Astrocyte (in vitro differentiated cells and primary cell): ENCODE results near the gene AP5Z1. TPM values are rescaled to one million over a fixed set of nuclear protein-coding genes. Genes with fewer than 3 reads are reported as not detected.

ENCODE experiments used
- DNase-seq: peaks from one replicate; pipeline ENCODE4 v3.0.0-alpha.2; 2010; ENCODE audit warnings: low read depth
- FAIRE-seq: peaks from 2 replicates; lab custom pipeline; 2011; peaks lifted over from hg19 to GRCh38; lab: Jason Lieb, UNC
- H2AFZ ChIP-seq: 2 replicates; pipeline ENCODE4 v1.6.0; 2012; ENCODE audit warnings: low read depth, low read length, inconsistent platforms
- H3K27ac ChIP-seq: 2 replicates; pipeline ENCODE4 v1.5.1; 2011; ENCODE audit warnings: low read depth, low read length, inconsistent platforms
- H3K27me3 ChIP-seq: 2 replicates; pipeline ENCODE4 v1.6.0; 2011; ENCODE audit warnings: low read length, inconsistent platforms; ENCODE audit not compliant: insufficient read depth
- H3K36me3 ChIP-seq: 2 replicates; pipeline ENCODE4 v1.5.1; 2011; ENCODE audit warnings: low read length, inconsistent platforms; ENCODE audit not compliant: insufficient read depth
- H3K4me1 ChIP-seq: 2 replicates; pipeline ENCODE4 v1.5.1; 2011; ENCODE audit warnings: low read length, inconsistent platforms; ENCODE audit not compliant: insufficient read depth
- H3K4me2 ChIP-seq: 2 replicates; pipeline ENCODE4 v1.6.0; 2012; ENCODE audit warnings: low read length, inconsistent platforms
- H3K4me3 ChIP-seq: 2 replicates; pipeline ENCODE4 v1.5.1; 2011; ENCODE audit warnings: low read depth, mild to moderate bottlenecking, low read length, inconsistent platforms; ENCODE audit not compliant: insufficient read depth
- H3K79me2 ChIP-seq: 2 replicates; pipeline ENCODE4 v1.6.0; 2012; ENCODE audit warnings: mild to moderate bottlenecking, low read length, inconsistent platforms; ENCODE audit not compliant: insufficient read depth
- H3K9ac ChIP-seq: 2 replicates; pipeline ENCODE4 v1.6.0; 2012; ENCODE audit warnings: mild to moderate bottlenecking, low read length, inconsistent platforms
- H3K9me3 ChIP-seq: 2 replicates; pipeline ENCODE4 v1.5.1; 2012; ENCODE audit warnings: low read depth, mild to moderate bottlenecking, low read length, inconsistent platforms; ENCODE audit not compliant: insufficient read depth
- H4K20me1 ChIP-seq: 2 replicates; pipeline ENCODE4 v1.6.0; 2012; ENCODE audit warnings: low read length, inconsistent platforms; ENCODE audit not compliant: insufficient read depth
- H3K27ac Mint-ChIP-seq: one replicate; pipeline ENCODE4 v1.8.0; 2021; ENCODE audit warnings: mild to moderate bottlenecking, mixed read lengths; ENCODE audit not compliant: unreplicated experiment
- H3K27me3 Mint-ChIP-seq: one replicate; pipeline ENCODE4 v1.8.0; 2021; ENCODE audit warnings: low read depth, mixed read lengths; ENCODE audit not compliant: unreplicated experiment
- H3K36me3 Mint-ChIP-seq: one replicate; pipeline ENCODE4 v1.8.0; 2021; ENCODE audit warnings: low read depth, mixed read lengths; ENCODE audit not compliant: unreplicated experiment
- H3K4me1 Mint-ChIP-seq: one replicate; pipeline ENCODE4 v1.8.0; 2021; ENCODE audit warnings: low read depth, mixed read lengths; ENCODE audit not compliant: unreplicated experiment
- H3K4me3 Mint-ChIP-seq: one replicate; pipeline ENCODE4 v1.8.0; 2021; ENCODE audit warnings: mild to moderate bottlenecking, moderate library complexity, mixed read lengths; ENCODE audit not compliant: unreplicated experiment
- H3K9me3 Mint-ChIP-seq: one replicate; pipeline ENCODE4 v1.8.0; 2021; ENCODE audit warnings: mild to moderate bottlenecking, mixed read lengths; ENCODE audit not compliant: unreplicated experiment
- EZH2 ChIP-seq: IDR thresholded peaks from 2 replicates; pipeline ENCODE4 v1.6.1; 2012; ENCODE audit warnings: mild to moderate bottlenecking, low read length, inconsistent platforms; ENCODE audit not compliant: insufficient read depth
- total RNA-seq: library from RNA; stranded (reverse); gene quantifications from 2 replicates; pipeline ENCODE4 v1.2.1, GENCODE V29; 2021
- TF ChIP-seq, protein P1 (sequence below): IDR thresholded peaks from 2 replicates; pipeline ENCODE4 v1.5.1; 2011; ENCODE audit warnings: low read depth, mild to moderate bottlenecking, inconsistent platforms, low read length, moderate library complexity; ENCODE audit not compliant: insufficient read depth

The AP5Z1 gene
- total RNA-seq, 1 donor from 2014 or later, result 75.6 TPM

DNA sequence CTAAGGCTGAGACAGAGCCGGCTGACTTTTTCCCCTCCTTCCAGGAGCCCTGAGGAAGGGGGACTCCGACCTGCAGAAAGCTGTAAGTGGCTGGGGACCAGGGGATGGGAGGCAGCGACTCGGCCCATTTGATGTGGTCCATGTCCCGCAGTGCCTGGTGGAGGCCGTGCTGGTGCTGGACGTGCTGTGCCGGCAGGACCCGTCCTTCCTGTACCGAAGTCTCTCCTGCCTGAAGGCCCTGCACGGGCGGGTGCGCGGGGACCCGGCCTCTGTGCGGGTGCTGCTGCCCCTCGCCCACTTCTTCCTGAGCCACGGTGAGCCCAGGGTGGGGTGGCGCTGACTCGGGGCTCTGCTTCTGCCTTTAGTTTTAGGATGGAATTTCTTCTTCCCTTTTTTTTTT lies 9.9 kb downstream of the AP5Z1 start:
- no peak for DNase-seq
- no peaks in the 10 kb centered on the region for H3K36me3 ChIP-seq
- H3K4me3 Mint-ChIP-seq, result no peak overlapping the region

DNA sequence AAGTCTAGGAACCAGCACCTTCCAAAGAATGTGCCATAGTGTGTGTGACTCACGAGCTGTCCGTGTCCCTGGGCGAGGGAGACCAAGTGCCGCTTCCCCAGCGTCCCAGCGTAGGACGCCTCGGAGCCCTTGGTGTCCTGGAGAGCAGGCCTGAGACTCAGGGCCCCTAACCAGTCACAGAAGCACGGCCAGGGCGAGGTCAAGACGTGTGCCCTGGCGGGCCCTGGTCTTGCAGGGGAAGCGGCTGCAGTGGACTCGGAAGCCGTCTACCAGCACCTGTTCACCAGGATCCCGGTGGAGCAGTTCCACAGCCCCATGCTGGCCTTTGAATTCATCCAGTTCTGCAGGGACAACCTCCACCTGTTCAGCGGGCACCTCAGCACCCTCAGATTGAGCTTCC lies 10.6 kb downstream of the AP5Z1 start:
- Mint-ChIP-seq H3K9me3 (no peaks in the 10 kb centered on the region), H3K36me3 (peaks cover 7% of the 10 kb centered on the region), H3K4me1 (no peaks in the 10 kb centered on the region), H3K27ac (no peak overlapping the region), H3K4me3 (no peak overlapping the region), H3K27me3 (no peaks in the 10 kb centered on the region)
- Histone ChIP-seq H3K4me2 (no peak overlapping the region), H3K9me3 (no peaks in the 10 kb centered on the region), H3K4me3 (no peak overlapping the region), H3K27me3 (no peaks in the 10 kb centered on the region), H3K9ac (no peak overlapping the region), H3K27ac (no peak overlapping the region), H3K4me1 (no peaks in the 10 kb centered on the region), H2AFZ (no peak overlapping the region), H3K79me2 (peaks cover 5% of the 10 kb centered on the region), H4K20me1 (peaks cover 22% of the 10 kb centered on the region), H3K36me3 (no peaks in the 10 kb centered on the region)
- DNase-seq, result no peak
- TF ChIP-seq, protein P1, sequence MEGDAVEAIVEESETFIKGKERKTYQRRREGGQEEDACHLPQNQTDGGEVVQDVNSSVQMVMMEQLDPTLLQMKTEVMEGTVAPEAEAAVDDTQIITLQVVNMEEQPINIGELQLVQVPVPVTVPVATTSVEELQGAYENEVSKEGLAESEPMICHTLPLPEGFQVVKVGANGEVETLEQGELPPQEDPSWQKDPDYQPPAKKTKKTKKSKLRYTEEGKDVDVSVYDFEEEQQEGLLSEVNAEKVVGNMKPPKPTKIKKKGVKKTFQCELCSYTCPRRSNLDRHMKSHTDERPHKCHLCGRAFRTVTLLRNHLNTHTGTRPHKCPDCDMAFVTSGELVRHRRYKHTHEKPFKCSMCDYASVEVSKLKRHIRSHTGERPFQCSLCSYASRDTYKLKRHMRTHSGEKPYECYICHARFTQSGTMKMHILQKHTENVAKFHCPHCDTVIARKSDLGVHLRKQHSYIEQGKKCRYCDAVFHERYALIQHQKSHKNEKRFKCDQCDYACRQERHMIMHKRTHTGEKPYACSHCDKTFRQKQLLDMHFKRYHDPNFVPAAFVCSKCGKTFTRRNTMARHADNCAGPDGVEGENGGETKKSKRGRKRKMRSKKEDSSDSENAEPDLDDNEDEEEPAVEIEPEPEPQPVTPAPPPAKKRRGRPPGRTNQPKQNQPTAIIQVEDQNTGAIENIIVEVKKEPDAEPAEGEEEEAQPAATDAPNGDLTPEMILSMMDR, result no peak
- TF ChIP-seq EZH2, result no peak
- FAIRE-seq, result no peak

More for the DNA sequence above, 9.9 kb downstream of the AP5Z1 start:
- Histone ChIP-seq H3K4me1 (no peaks in the 10 kb centered on the region), H3K27me3 (no peaks in the 10 kb centered on the region), H2AFZ (no peak overlapping the region), H3K9me3 (no peaks in the 10 kb centered on the region), H3K4me3 (no peak overlapping the region), H3K27ac (no peak overlapping the region), H3K79me2 (peaks cover 10% of the 10 kb centered on the region), H4K20me1 (peaks cover 24% of the 10 kb centered on the region), H3K9ac (no peak overlapping the region), H3K4me2 (no peak overlapping the region)
- FAIRE-seq, result no peak
- no peaks in the 10 kb centered on the region for H3K4me1 Mint-ChIP-seq
- no peak for TF ChIP-seq EZH2
- TF ChIP-seq, protein P1, result no peak
- H3K36me3 Mint-ChIP-seq, result peaks cover 7% of the 10 kb centered on the region
- H3K27ac Mint-ChIP-seq, result no peak overlapping the region
- no peaks in the 10 kb centered on the region for H3K9me3 Mint-ChIP-seq
- H3K27me3 Mint-ChIP-seq, result no peaks in the 10 kb centered on the region

DNA sequence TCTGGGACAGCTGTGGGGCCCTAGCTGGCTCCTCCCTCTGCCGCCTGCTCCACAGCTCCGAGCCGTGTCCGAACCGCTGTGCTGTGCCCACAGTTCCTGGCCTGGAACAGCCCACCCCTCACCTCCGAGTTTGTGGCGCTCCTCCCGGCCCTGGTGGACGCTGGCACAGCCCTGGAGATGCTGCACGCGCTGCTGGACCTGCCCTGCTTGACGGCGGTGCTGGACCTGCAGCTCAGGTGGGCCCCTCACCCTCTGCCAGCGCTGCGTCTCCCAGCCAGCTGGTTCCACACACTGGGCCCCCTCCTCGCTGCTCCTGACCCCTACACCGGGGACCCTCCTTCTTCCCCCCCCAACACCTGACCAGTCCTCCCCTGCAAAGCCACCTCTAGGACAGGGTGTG lies 12.1 kb downstream of the AP5Z1 start:
- H3K27me3 ChIP-seq, result no peaks in the 10 kb centered on the region
- H3K9me3 ChIP-seq, result no peaks in the 10 kb centered on the region
- Mint-ChIP-seq H3K27ac (no peak overlapping the region), H3K36me3 (peaks cover 11% of the 10 kb centered on the region), H3K27me3 (no peaks in the 10 kb centered on the region), H3K9me3 (no peaks in the 10 kb centered on the region), H3K4me1 (no peaks in the 10 kb centered on the region), H3K4me3 (no peak overlapping the region)
- H3K4me3 ChIP-seq, result no peak overlapping the region
- no peak overlapping the region for H3K4me2 ChIP-seq
- H3K9ac ChIP-seq, result no peak overlapping the region
- no peak for DNase-seq
- no peak for FAIRE-seq
- H3K27ac ChIP-seq, result no peak overlapping the region
- H3K36me3 ChIP-seq, result no peaks in the 10 kb centered on the region
- no peaks in the 10 kb centered on the region for H3K4me1 ChIP-seq
- peaks cover 9% of the 10 kb centered on the region for H4K20me1 ChIP-seq
- TF ChIP-seq EZH2, result no peak
- TF ChIP-seq, protein P1, result no peak
- no peak overlapping the region for H2AFZ ChIP-seq
- no peaks in the 10 kb centered on the region for H3K79me2 ChIP-seq
